GM23248 (cell line): ENCODE measurements around the gene METRNL.

ENCODE experiments used
- EZH2 ChIP-seq: fragments of 200-600 bp; sonication (generic); IDR thresholded peaks from 2 replicates; pipeline ENCODE4 v1.6.1; 2018; ENCODE audit warnings: antibody characterized with exemption, mild to moderate bottlenecking; ENCODE audit not compliant: insufficient read depth, poor library complexity, severe bottlenecking
- EZH2phosphoT487 ChIP-seq: fragments of 200-600 bp; sonication (generic); IDR thresholded peaks from 2 replicates; pipeline ENCODE4 v1.6.1; 2018; ENCODE audit warnings: antibody characterized with exemption, moderate library complexity, mild to moderate bottlenecking, low read depth; ENCODE audit not compliant: insufficient read depth

DNA sequence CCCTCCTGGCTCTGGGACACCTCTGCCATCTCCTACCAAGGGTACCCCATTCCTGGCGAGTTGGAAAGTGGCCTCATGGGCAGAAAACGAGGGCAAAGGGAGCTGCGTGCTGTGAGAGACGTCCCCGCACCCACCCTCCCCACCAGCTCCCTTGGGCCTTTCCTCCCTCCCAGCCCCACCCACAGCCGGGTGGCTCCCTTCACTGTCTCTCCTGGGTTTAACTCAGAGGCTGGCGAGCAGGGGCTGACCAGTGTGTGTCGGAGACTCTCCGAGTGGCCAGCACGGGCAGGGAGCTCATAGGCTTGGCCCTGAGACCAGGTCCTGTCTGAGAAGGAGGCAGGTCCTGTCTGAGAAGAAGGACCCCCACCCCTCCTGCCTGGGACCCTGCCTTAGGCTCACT lies 26.1 kb downstream of the METRNL start:
- no peak for TF ChIP-seq EZH2phosphoT487
- TF ChIP-seq EZH2: no peak
